Stimulated activated CD8-positive, alpha-beta memory T cell treated with anti-CD3 and anti-CD28 coated beads, Interleukin-4, amount 100 ng/mL, for 4 hours (primary cell): Measurements from ENCODE around the gene TAC3.

Experiments
- DNase-seq, 2 donors: peaks; one replicate each; pipeline ENCODE4 v3.0.0-alpha.2; 2020; ENCODE audit warnings: low read depth in 2 of 2, low spot score in 1 of 2

The TAC3 gene

GRCh38 chr12:57005980-57006808 is 10.1 kb downstream of the TAC3 start, which contains the start of gene ZBTB39:
ZBTB39 (minus strand) TSS chr12:57006546; CDS start chr12:57004917, 1,629 bp downstream.
- DNase-seq = peak; percentile 31 to 32

- DNase-seq = no peak
Measured at GRCh38 chr12:57004651-57005050, 11.7 kb downstream of the TAC3 start.

GRCh38 chr12:57003395-57003794 is 12.9 kb downstream of the TAC3 start:
- no peak for DNase-seq

GRCh38 chr12:57001448-57001906 is 14.9 kb downstream of the TAC3 start:
- DNase-seq = peak; percentile 50 to 54

GRCh38 chr12:57000393-57000792 is 15.9 kb downstream of the TAC3 start:
- no peak for DNase-seq

GRCh38 chr12:56999456-56999855 is 16.9 kb downstream of the TAC3 start:
- no peak for DNase-seq

GRCh38 chr12:56998981-56999380 is 17.3 kb downstream of the TAC3 start:
- DNase-seq = no peak

GRCh38 chr12:56998316-56998715 is 18.0 kb downstream of the TAC3 start:
- DNase-seq = no peak

GRCh38 chr12:56996793-56997545 is 19.4 kb downstream of the TAC3 start:
- no peak for DNase-seq

- DNase-seq = no peak
Measured at GRCh38 chr12:56995930-56996496, 20.3 kb downstream of the TAC3 start.

GRCh38 chr12:56995201-56995929 is 21.0 kb downstream of the TAC3 start:
- DNase-seq = no peak

- no peak for DNase-seq
Measured at GRCh38 chr12:56994231-56994746, 22.0 kb downstream of the TAC3 start.

GRCh38 chr12:56993346-56993745 is 23.0 kb downstream of the TAC3 start:
- no peak for DNase-seq

GRCh38 chr12:56991319-56992246 is 24.7 kb downstream of the TAC3 start:
- DNase-seq = no peak

- no peak for DNase-seq
Measured at GRCh38 chr12:56990648-56991318, 25.5 kb downstream of the TAC3 start.

GRCh38 chr12:56989861-56990610 is 26.3 kb downstream of the TAC3 start:
- no peak for DNase-seq

- DNase-seq = no peak
Measured at GRCh38 chr12:56988207-56988739, 28.1 kb downstream of the TAC3 start.

GRCh38 chr12:56987551-56988053 is 28.7 kb downstream of the TAC3 start:
- DNase-seq = peak; percentile 41 to 56
